ENCODE data around the gene GSKIP.
A peak's percentile ranks its signal among the peaks of the same experiment; 100 is the strongest.

The GSKIP gene

GRCh38 chr14:96422992-96423391 is 59.7 kb downstream of the GSKIP start:
- no peak for DNase-seq

- no peak for DNase-seq
Measured at GRCh38 chr14:96423446-96424108, 60.3 kb downstream of the GSKIP start.

- peak; percentile 30 for DNase-seq
Measured at GRCh38 chr14:96424109-96424989, 61.0 kb downstream of the GSKIP start.

DNA sequence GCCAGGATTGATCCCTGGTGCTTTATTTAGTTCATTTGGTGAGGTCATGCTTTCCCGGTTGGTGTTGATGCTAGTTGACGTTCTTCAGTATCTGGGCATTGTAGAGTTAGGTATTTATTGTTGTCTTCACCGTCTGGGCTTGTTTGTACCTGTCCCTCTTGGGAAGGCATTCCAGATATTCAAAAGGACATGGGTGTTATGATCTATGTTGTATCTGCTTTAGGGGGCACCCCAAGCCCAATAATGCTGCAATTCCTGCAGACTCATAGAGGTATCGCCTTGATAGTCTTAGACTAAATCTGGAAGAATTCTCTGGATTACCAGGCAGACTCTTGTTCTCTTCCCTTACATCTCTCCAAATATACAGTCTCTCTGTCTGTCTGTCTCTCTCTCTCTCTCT is 70.7 kb downstream of the GSKIP start:
- DNase-seq: no peak
